ENCODE data around the gene REPIN1.

DNA sequence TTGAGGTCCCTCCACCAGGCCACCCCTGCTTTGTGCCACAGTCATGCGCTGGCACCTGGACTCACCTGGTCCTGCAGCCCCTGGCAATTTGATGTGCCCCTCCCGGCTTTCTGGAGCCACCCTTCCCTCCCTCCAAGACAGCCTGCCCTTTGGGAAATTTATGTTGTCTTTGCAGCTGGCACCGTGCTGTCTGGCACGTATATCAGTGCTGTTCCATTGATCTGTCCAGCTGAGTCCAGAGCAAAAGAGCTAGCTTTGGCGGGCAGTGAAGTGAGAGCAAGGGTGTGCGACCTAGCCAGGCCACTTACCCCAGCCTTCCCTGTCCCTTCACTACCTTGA, 32.9 kb upstream of the REPIN1 start:
- no peak for TF ChIP-seq CTCF (IDR thresholded peaks at IDR 0.05)
- TF ChIP-seq POLR2A (IDR thresholded peaks at IDR 0.05), result no peak
- no peak for TF ChIP-seq EP300 (IDR thresholded peaks at IDR 0.05)
